SK-N-SH (cell line): Measurements from ENCODE around the gene NOP58. TPM values are rescaled to one million over a fixed set of nuclear protein-coding genes. Genes with fewer than 3 reads are reported as not detected.

Source experiments
- CTCF ChIA-PET: fragments of 300-600, 350-600 bp; formaldehyde crosslinking; extraction: SDS; loops from one replicate; lab custom pipeline; 2021; lab: Yijun Ruan, JAX
- POLR2A ChIA-PET: fragments of 350-600 bp; sonication (Branson Sonifier 250); formaldehyde crosslinking; extraction: SDS; loops from one replicate; lab custom pipeline; 2020; ENCODE audit warnings: antibody characterized with exemption, inconsistent platforms; lab: Yijun Ruan, JAX
- DNase-seq: peaks from one replicate; pipeline ENCODE4 v3.0.0; 2012
- H2AFZ ChIP-seq: fragments of 200-600 bp; sonication (generic); 2 replicates; pipeline ENCODE4 v1.8.1; 2016; ENCODE audit warnings: antibody characterized with exemption, mild to moderate bottlenecking, low read depth
- H3F3A ChIP-seq: fragments of 200-600 bp; sonication (generic); replicated peaks from 2 replicates; pipeline ENCODE3; 2016; ENCODE audit warnings: antibody characterized with exemption, mild to moderate bottlenecking; ENCODE audit not compliant: insufficient read depth
- H3K27ac ChIP-seq, 2 experiments: fragments of 200-500 bp in 1 of 2; fragments of 200-600 bp in 1 of 2; sonication (Bioruptor generic) in 1 of 2; sonication (generic), shearing (Covaris generic) in 1 of 2; 2 replicates each; pipeline versions ENCODE4 v1.5.1 to v1.6.1; 2014 to 2016; ENCODE audit warnings: low read depth in 2 of 2, inconsistent platforms in 1 of 2, low read length in 1 of 2, mild to moderate bottlenecking in 1 of 2, mixed read lengths in 1 of 2
- H3K27me3 ChIP-seq: fragments of 200-600 bp; sonication (generic), shearing (Covaris generic); 2 replicates; pipeline ENCODE4 v1.6.1; 2016; ENCODE audit warnings: mixed run types; ENCODE audit not compliant: insufficient read depth
- H3K36me3 ChIP-seq, 2 experiments: fragments of 200-500 bp in 1 of 2; fragments of 200-600 bp in 1 of 2; sonication (Bioruptor generic) in 1 of 2; sonication (generic) in 1 of 2; replicated peaks in 1 of 2; 2 replicates each; pipeline versions ENCODE3 to v1.5.1; 2014 to 2016; ENCODE audit warnings: low read length in 1 of 2, mild to moderate bottlenecking in 1 of 2; ENCODE audit not compliant: insufficient read depth in 2 of 2, control insufficient read depth in 1 of 2
- H3K4me1 ChIP-seq, 2 experiments: fragments of 200-500 bp in 1 of 2; fragments of 200-600 bp in 1 of 2; sonication (Bioruptor generic) in 1 of 2; sonication (generic), shearing (Covaris generic) in 1 of 2; 2 replicates each; pipeline versions ENCODE4 v1.5.1 to v1.6.1; 2014 to 2016; ENCODE audit warnings: low read depth in 1 of 2, low read length in 1 of 2, mixed run types in 1 of 2; ENCODE audit not compliant: insufficient read depth in 2 of 2, control insufficient read depth in 1 of 2
- H3K4me2 ChIP-seq: fragments of 200-600 bp; sonication (generic), shearing (Covaris generic); 2 replicates; pipeline ENCODE4 v1.6.1; 2017; ENCODE audit warnings: mixed run types
- H3K4me3 ChIP-seq, 2 experiments: fragments of 200-500 bp in 1 of 2; fragments of 200-600 bp in 1 of 2; sonication (Bioruptor generic) in 1 of 2; sonication (generic), shearing (Covaris generic) in 1 of 2; 2 replicates each; pipeline versions ENCODE4 v1.5.1 to v1.8.1; 2014 to 2016; ENCODE audit warnings: low read depth in 2 of 2, inconsistent platforms in 1 of 2, low read length in 1 of 2, mild to moderate bottlenecking in 1 of 2, mixed read lengths in 1 of 2, moderate library complexity in 1 of 2
- H3K79me2 ChIP-seq: fragments of 200-600 bp; sonication (generic); 2 replicates; pipeline ENCODE4 v1.8.1; 2017; ENCODE audit warnings: mild to moderate bottlenecking; ENCODE audit not compliant: insufficient read depth
- H3K9ac ChIP-seq: fragments of 200-600 bp; sonication (generic); 2 replicates; pipeline ENCODE4 v1.6.1; 2017; ENCODE audit warnings: mixed run types
- H3K9me2 ChIP-seq: fragments of 200-600 bp; sonication (generic); 2 replicates; pipeline ENCODE4 v1.6.1; 2017; ENCODE audit warnings: mixed run types
- H3K9me3 ChIP-seq: fragments of 200-600 bp; sonication (generic); 2 replicates; pipeline ENCODE4 v1.6.1; 2017; ENCODE audit warnings: mixed run types, mild to moderate bottlenecking, moderate library complexity
- H4K20me1 ChIP-seq: fragments of 200-600 bp; sonication (generic); 2 replicates; pipeline ENCODE4 v1.6.1; 2017; ENCODE audit warnings: mild to moderate bottlenecking, mixed run types; ENCODE audit not compliant: insufficient read depth
- CHD2 ChIP-seq: fragments of 150-350 bp; IDR thresholded peaks from 2 replicates; pipeline ENCODE4 v1.6.1; 2018; ENCODE audit warnings: low read length; ENCODE audit not compliant: partially characterized antibody
- CTCF ChIP-seq: fragments of 200-600 bp; sonication (generic); IDR thresholded peaks from 2 replicates; pipeline ENCODE4 v1.6.1; 2017; ENCODE audit warnings: antibody characterized with exemption, mild to moderate bottlenecking, moderate library complexity
- ELF1 ChIP-seq: IDR thresholded peaks from 2 replicates; pipeline ENCODE4 v1.4.0; 2012
- EP300 ChIP-seq, 2 experiments: IDR thresholded peaks; 2 replicates each; pipeline versions ENCODE4 v1.4.0 to v1.6.1; 2012; ENCODE audit warnings: borderline replicate concordance in 1 of 2, low read depth in 1 of 2, low read length in 1 of 2
- FOSL2 ChIP-seq: IDR thresholded peaks from 2 replicates; pipeline ENCODE4 v1.4.0; 2012; ENCODE audit warnings: low read depth, mild to moderate bottlenecking, moderate library complexity, borderline replicate concordance
- FOXJ3 ChIP-seq: sonication (generic); formaldehyde crosslinking; IDR thresholded peaks from 2 replicates; pipeline ENCODE4 v1.5.1; 2020; ENCODE audit warnings: mild to moderate bottlenecking, missing genetic modification reagents
- FOXM1 ChIP-seq: IDR thresholded peaks from 2 replicates; pipeline ENCODE4 v1.4.0; 2012; ENCODE audit warnings: low read depth, mild to moderate bottlenecking
- GABPA ChIP-seq: IDR thresholded peaks from 2 replicates; pipeline ENCODE4 v1.4.0; 2012; ENCODE audit warnings: low read depth, mild to moderate bottlenecking
- MAX ChIP-seq: IDR thresholded peaks from 2 replicates; pipeline ENCODE4 v1.4.0; 2012; ENCODE audit warnings: low read depth
- MXI1 ChIP-seq: IDR thresholded peaks from 2 replicates; pipeline ENCODE4 v1.6.1; 2012; ENCODE audit warnings: mild to moderate bottlenecking, low read depth, low read length, improper control_type of control experiment
- POLR2AphosphoS5 ChIP-seq: IDR thresholded peaks from 2 replicates; pipeline ENCODE4 v1.6.1; 2012; ENCODE audit warnings: low read depth, low read length
- RAD21 ChIP-seq: IDR thresholded peaks from 2 replicates; pipeline ENCODE4 v1.6.1; 2012; ENCODE audit warnings: mild to moderate bottlenecking, low read length
- RCOR1 ChIP-seq: fragments of 150-350 bp; IDR thresholded peaks from 2 replicates; pipeline ENCODE4 v1.6.1; 2017; ENCODE audit warnings: antibody characterized with exemption, low read length
- REST ChIP-seq: IDR thresholded peaks from 2 replicates; pipeline ENCODE4 v1.6.1; 2012; ENCODE audit warnings: mild to moderate bottlenecking, low read depth, low read length, moderate library complexity
- RXRA ChIP-seq: IDR thresholded peaks from 2 replicates; pipeline ENCODE4 v1.4.0; 2012; ENCODE audit warnings: low read depth, mild to moderate bottlenecking, borderline replicate concordance
- TEAD4 ChIP-seq: IDR thresholded peaks from 2 replicates; pipeline ENCODE4 v1.4.0; 2012; ENCODE audit warnings: mild to moderate bottlenecking, borderline replicate concordance; ENCODE audit not compliant: insufficient read depth
- USF1 ChIP-seq: IDR thresholded peaks from 2 replicates; pipeline ENCODE4 v1.4.0; 2012; ENCODE audit warnings: low read depth, borderline replicate concordance
- USF2 ChIP-seq: fragments of 150-350 bp; IDR thresholded peaks from 2 replicates; pipeline ENCODE4 v1.6.1; 2017; ENCODE audit warnings: antibody characterized with exemption, low read length, low read depth, borderline replicate concordance
- ZBTB33 ChIP-seq: IDR thresholded peaks from 2 replicates; pipeline ENCODE4 v1.4.0; 2012; ENCODE audit warnings: low read depth, borderline replicate concordance
- WGBS: methylation state at CpG from one replicate; pipeline ENCODE4 v1.1.6; 2017; ENCODE audit warnings: low lambda C conversion rate; 5-methylcytosine and 5-hydroxymethylcytosine counted together
- polyA plus RNA-seq, 3 experiments: library from polyadenylated mRNA; depleted of rRNA; stranded (reverse); fragments of >200 nt; gene quantifications; 2 replicates each; pipeline ENCODE4 v1.2.3, GENCODE V29; 2012

NOP58 gene
- polyA plus RNA-seq, 1 of the 3 experiments (the other 2 are of a cell fraction): 37.4 TPM

- CTCF ChIA-PET: interaction anchor here (0.6 to 1.5 kb wide), 4 partner anchors 9 to 1130 kb away, joined by 3 to 5 read pairs (median 3); no protein-coding TSS in a partner anchor
- Histone ChIP-seq H4K20me1 (no peaks in the 10 kb centered on the region), H3K9ac (no peak overlapping the region), H3K4me1 (peaks cover 0 to 5% of the 10 kb centered on the region in 2 experiments; a peak in 1 of 4 replicates), H3K4me2 (no peak overlapping the region), H3F3A (peaks cover 15% of the 10 kb centered on the region), H3K9me3 (no peaks in the 10 kb centered on the region), H3K79me2 (peaks cover 4% of the 10 kb centered on the region; the same call in 1 of the 2 replicates), H3K36me3 (peaks cover 57 to 58% of the 10 kb centered on the region in 2 experiments), H3K27ac (no peak overlapping the region), H3K4me3 (no peak overlapping the region), H3K27me3 (no peaks in the 10 kb centered on the region), H2AFZ (no peak overlapping the region), H3K9me2 (no peaks in the 10 kb centered on the region)
- peak; percentile 14 for DNase-seq
- 58% methylated on average over 3 of the region's 3 CpGs for WGBS
- no peak for TF ChIP-seq USF1
- TF ChIP-seq CTCF: no peak
- no peak for TF ChIP-seq CHD2
- TF ChIP-seq GABPA: no peak
- TF ChIP-seq USF2: no peak
- no peak for TF ChIP-seq ELF1
- no peak for TF ChIP-seq FOSL2
- no peak for TF ChIP-seq RXRA
- TF ChIP-seq EP300 (IDR thresholded peaks at IDR 0.05; ENCODE audit: borderline replicate concordance in 1 of 2, low read depth in 1 of 2, low read length in 1 of 2): no peak
- no peak for TF ChIP-seq MXI1
- TF ChIP-seq POLR2AphosphoS5: no peak
- TF ChIP-seq ZBTB33: no peak
- no peak for TF ChIP-seq TEAD4
- no peak for TF ChIP-seq RAD21
- no peak for TF ChIP-seq FOXJ3 (CRISPR knock-in tag)
- no peak for TF ChIP-seq FOXM1
- TF ChIP-seq REST: no peak
- TF ChIP-seq RCOR1: no peak
- no peak for TF ChIP-seq MAX
- POLR2A ChIA-PET: no interaction called here
Observed at GRCh38 chr2:202307690-202308089, 42.1 kb downstream of the NOP58 start.
